SJSA1 (cell line): ENCODE results near the gene PIK3AP1. TPM values are rescaled to one million over a fixed set of nuclear protein-coding genes. Genes with fewer than 3 reads are reported as not detected.
"Not testable (repeated sequence)": the region's sequence is repeated elsewhere in the genome, so short reads cannot be mapped to it uniquely, and the experiment has no call there.

Experiments
- DNase-seq, 2 experiments: peaks; one replicate each; pipeline ENCODE4 v3.0.0-alpha.2; 2015 to 2020; ENCODE audit warnings: low spot score in 2 of 2, low read depth in 1 of 2
- H3K27ac ChIP-seq: fragments of 250-450 bp; sonication (Bioruptor Pico); 2 replicates; pipeline ENCODE4 v1.5.1; 2020; ENCODE audit warnings: mild to moderate bottlenecking, moderate library complexity
- H3K27me3 ChIP-seq: fragments of 250-450 bp; sonication (Bioruptor Pico); replicated peaks from 2 replicates; pipeline ENCODE4 v1.5.1; 2020; ENCODE audit warnings: mild to moderate bottlenecking, moderate library complexity
- H3K36me3 ChIP-seq: fragments of 250-450 bp; sonication (Bioruptor Pico); 2 replicates; pipeline ENCODE4 v1.5.1; 2020; ENCODE audit warnings: mild to moderate bottlenecking
- H3K4me1 ChIP-seq: fragments of 250-450 bp; sonication (Bioruptor Pico); replicated peaks from 2 replicates; pipeline ENCODE4 v1.6.1; 2021; ENCODE audit warnings: mild to moderate bottlenecking
- H3K4me3 ChIP-seq: fragments of 250-450 bp; sonication (Bioruptor Pico); 2 replicates; pipeline ENCODE4 v1.5.1; 2020; ENCODE audit warnings: mild to moderate bottlenecking
- H3K9me3 ChIP-seq: fragments of 250-450 bp; sonication (Bioruptor Pico); replicated peaks from 2 replicates; pipeline ENCODE4 v1.5.1; 2020; ENCODE audit warnings: mild to moderate bottlenecking
- total RNA-seq: library from RNA; depleted of rRNA; stranded (reverse); fragments of >200 nt; shearing (Covaris generic); gene quantifications from 2 replicates; pipeline ENCODE4 v1.2.3, GENCODE V29; 2014

The PIK3AP1 gene
- total RNA-seq, 1 experiment from 2014 or later: 0.95 TPM

DNA sequence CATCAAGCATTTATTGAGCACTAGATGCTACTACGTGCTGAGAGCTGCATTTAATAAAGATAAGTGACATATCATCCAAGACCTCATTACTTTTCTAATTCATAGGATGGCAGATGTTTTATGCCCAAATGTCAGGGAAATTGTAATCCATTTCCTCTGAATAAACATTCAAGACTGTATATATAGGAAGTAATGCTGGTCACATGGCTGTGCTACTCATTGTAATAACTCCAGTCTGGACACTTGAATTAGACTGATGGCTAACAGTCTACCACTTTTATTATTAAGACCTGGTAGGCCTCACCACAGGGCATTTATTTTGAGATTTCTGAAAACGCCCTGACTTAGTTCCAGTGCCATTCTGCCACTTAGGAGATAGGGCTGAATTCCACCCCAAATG lies 36.6 kb downstream of the PIK3AP1 start:
- peaks cover 17% of the 10 kb centered on the region for H3K4me1 ChIP-seq
- no peak for DNase-seq
- no peaks in the 10 kb centered on the region for H3K27me3 ChIP-seq
- H3K27ac ChIP-seq: no peak overlapping the region; the same call in 1 of the 2 replicates
- H3K36me3 ChIP-seq: no peaks in the 10 kb centered on the region
- no peaks in the 10 kb centered on the region for H3K9me3 ChIP-seq
- no peak overlapping the region for H3K4me3 ChIP-seq

DNA sequence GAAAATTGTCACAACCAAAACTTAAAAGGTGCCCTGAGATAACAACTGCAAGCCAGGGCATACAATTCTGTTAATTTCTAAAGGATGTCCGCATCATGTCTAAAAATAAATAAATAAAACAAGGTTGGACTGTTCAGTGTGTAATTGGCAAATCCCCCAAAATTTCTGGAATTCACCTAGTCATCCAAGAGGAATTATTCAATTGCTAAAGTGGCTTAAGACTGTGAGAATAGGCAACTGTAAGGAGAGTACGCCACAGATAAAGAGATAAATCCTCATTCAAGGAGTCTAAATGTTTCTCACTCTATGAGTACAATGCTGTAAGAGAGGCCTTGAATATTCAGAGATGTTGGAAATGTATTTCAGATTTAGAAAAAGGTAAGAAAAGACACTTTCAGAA lies 37.2 kb downstream of the PIK3AP1 start:
- H3K4me1 ChIP-seq: peaks cover 17% of the 10 kb centered on the region
- no peaks in the 10 kb centered on the region for H3K9me3 ChIP-seq
- H3K27me3 ChIP-seq: no peaks in the 10 kb centered on the region
- no peak overlapping the region for H3K4me3 ChIP-seq
- DNase-seq: peak in 1 of 2 experiments; percentile 62
- no peaks in the 10 kb centered on the region for H3K36me3 ChIP-seq
- H3K27ac ChIP-seq: peak overlapping the region; percentile 7

DNA sequence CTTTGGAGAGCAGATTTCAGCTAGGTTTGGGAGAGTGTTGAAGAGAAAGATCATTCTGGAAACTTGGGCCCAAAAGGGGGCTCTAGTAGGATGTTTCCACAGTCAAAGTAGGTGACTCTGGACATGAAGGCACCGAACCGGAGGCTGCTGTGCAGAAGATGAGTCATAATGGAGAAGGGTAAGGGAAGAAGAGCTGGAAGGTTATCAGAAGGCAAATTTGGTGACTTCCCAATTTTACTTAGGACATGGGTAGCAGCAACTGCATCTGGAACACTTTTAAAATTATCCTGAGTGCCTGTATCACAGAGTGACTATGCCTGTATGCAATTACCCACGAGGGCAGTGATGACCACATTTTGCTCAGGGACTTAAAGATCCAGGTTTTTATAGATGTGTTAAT lies 38.8 kb downstream of the PIK3AP1 start:
- no peak overlapping the region for H3K4me3 ChIP-seq
- no peak for DNase-seq
- no peaks in the 10 kb centered on the region for H3K9me3 ChIP-seq
- peaks cover 17% of the 10 kb centered on the region for H3K4me1 ChIP-seq
- no peak overlapping the region for H3K27ac ChIP-seq
- no peaks in the 10 kb centered on the region for H3K27me3 ChIP-seq
- H3K36me3 ChIP-seq: no peaks in the 10 kb centered on the region

DNA sequence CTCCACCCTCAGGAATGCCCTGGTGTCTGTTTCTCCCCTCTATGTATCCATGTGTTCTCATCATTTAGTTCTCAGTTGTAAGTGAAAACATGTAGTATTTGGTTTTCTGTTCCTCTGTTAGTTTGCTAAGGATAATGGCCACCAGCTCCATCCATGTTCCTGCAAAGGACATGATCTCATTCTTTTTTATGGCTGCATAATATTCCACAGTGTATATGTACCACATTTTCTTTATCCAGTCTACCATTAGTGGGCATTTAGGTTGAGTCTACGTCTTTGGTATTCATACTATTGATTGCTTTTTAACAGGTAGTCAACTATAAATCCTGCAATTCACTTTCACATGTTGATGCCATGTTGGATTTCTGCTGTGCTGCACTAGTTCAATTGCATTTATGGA lies 39.9 kb downstream of the PIK3AP1 start:
- H3K4me1 ChIP-seq: peaks cover 17% of the 10 kb centered on the region
- not testable (repeated sequence) for H3K27ac ChIP-seq, H3K27me3 ChIP-seq, H3K4me3 ChIP-seq, H3K9me3 ChIP-seq, H3K36me3 ChIP-seq, DNase-seq

DNA sequence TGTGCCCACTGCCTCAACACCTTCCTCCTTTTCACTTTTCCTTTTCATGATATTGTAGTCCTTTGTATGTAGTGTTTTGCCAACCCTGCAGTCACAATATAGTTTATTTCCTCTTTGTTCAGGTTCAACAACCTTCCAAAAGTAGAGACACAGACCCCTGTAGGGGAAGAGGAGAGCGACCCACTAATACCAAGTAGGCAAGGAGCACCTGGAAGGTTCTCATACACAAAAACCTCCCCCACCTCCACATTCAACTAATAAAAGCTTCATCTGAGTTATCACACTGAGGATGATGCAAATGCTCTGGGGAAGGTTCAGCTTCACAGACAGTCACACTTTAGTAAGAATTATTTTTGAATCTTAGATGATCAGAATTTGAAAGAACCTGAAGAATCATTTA lies 41.6 kb downstream of the PIK3AP1 start:
- Histone ChIP-seq H3K4me1 (peaks cover 22% of the 10 kb centered on the region), H3K36me3 (no peaks in the 10 kb centered on the region), H3K9me3 (no peaks in the 10 kb centered on the region), H3K27ac (no peak overlapping the region), H3K27me3 (no peaks in the 10 kb centered on the region), H3K4me3 (no peak overlapping the region)
- DNase-seq: no peak

DNA sequence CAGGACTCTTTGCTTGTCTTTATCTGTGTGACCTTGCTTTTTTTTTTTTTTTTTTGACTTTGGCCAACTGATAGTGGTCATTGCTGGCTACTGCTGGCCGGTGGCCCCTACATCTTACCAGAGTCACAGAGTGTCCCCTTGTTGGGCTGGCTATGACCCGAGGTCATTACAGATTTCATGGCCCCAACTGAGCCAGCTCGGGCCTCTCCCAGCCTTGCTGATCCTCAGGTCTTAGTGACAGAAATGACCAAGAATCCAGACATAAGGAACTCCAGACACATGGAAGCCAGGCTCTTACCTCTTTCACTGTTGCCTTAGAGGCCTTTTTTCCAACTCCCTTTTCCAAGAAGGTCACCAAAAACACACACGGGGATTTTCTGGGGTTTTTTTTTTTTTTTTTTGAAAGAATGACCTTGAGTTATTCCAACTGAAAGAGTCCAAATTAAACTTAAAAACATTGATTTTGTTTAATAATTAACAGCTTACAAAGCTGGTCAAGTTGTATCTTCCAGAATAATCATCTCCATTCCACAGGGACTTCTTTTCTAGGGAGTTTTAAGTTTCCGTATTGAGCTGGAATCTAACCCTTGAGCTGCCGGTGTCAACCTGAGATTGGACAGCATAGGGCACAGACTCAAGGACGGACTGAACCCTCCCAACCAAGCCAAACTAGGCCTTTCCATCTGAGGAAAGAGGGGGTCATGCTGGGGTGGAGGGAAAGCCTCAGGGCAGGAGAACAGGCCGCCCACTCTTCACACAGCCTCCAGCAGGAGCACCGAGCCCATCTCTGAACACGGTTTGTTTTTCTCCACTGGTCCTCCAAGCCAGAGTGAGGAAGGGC lies 43.8 kb downstream of the PIK3AP1 start:
- Histone ChIP-seq H3K27ac (no peak overlapping the region), H3K9me3 (no peaks in the 10 kb centered on the region), H3K27me3 (no peaks in the 10 kb centered on the region), H3K4me1 (peaks cover 18% of the 10 kb centered on the region), H3K4me3 (no peak overlapping the region), H3K36me3 (no peaks in the 10 kb centered on the region)
- no peak for DNase-seq

DNA sequence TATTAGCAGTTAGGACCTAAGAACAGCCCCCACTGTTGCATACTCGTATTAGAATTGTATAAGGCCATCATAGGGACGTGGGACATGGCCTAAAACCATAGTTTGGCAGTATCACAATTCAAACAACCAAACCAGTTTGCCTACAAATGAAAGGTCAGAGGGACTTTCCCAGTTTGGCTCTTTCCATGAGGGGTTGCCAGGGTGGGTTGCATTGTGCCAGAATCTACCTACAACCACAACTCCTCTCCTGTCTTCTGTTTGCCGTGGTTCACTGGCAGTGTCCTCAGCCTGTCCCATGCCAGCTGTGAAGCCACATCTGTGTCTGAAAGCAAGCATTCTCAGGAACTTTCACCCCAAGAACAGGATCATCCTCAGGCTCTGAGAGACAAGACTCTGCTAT lies 44.5 kb downstream of the PIK3AP1 start:
- Histone ChIP-seq H3K4me3 (no peak overlapping the region), H3K36me3 (no peaks in the 10 kb centered on the region), H3K9me3 (no peaks in the 10 kb centered on the region), H3K27me3 (no peaks in the 10 kb centered on the region), H3K27ac (no peak overlapping the region), H3K4me1 (peaks cover 25% of the 10 kb centered on the region)
- no peak for DNase-seq

DNA sequence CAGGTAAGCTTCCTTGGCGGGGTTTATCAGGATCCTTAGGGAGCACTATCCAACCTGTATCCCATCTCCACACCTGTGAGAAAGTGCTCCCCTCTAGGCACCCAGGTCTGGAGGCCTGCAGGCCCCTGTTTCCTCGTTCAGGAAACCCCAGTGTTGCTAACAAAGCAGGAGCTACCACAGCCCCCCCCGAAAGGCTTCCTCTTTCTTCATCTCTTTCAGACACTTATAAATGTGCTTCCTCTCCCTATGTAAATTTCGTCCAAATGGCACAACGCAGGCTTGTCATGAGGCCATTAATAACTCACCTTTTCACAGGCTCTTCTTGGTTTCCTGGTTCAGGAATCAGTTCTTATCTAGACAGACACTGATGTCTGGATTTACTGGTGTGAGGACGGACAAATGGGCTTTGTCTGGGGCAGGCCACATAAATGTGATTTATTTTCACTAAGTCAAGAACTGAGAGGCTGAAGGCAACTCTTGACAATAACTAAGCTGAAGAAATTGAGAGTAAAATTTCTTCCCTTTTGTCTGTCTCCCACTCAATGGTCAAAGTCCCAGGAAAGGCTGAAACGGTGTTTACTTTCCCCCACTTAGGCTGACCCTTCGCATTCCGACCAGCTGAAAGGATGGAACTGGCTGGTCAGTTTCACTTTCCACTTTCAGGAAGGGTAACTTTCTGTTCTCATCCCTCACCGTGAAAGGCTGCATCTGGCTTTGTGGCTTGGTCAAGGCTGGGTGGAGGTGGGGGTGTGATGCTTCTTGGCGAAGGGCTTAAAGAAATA lies 46.8 kb downstream of the PIK3AP1 start:
- Histone ChIP-seq H3K9me3 (no peaks in the 10 kb centered on the region), H3K4me3 (no peak overlapping the region), H3K27ac (no peak overlapping the region), H3K4me1 (peaks cover 39% of the 10 kb centered on the region), H3K36me3 (no peaks in the 10 kb centered on the region), H3K27me3 (no peaks in the 10 kb centered on the region)
- DNase-seq: peak in 1 of 2 experiments; percentile 31

DNA sequence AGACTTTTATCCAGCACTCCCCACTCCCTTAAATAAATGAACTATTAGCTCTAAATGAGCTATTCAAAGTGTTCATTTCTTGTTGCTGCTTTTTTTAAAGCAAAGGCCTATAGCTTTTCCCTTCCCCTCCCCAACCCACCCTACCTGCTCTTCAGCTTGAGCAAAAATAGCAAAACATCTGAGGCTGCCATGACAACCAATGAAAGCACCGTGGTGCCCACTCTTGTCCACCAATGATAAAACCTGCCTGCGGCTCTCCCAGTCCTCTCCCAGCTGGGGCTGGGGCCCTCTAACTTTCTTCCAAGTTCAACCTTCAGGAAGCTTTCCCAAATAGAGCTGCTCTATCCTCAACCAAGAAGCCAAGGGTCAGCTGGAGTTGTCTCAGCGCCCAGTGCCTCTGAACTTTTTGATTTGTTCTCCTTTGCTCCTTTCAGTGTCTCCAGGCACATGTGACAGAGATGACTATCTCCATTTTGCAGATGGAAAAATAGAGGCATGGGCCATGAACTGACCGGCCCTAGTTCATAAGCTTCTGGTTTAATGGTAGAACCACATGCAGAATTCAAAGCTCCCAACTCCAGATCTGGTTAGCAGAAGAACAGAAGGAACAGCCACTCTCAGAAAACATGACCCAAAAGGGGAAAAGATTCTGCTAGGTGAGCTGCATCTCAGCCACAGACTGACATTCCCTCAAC lies 47.7 kb downstream of the PIK3AP1 start:
- no peak overlapping the region for H3K4me3 ChIP-seq
- peaks cover 39% of the 10 kb centered on the region for H3K4me1 ChIP-seq
- H3K36me3 ChIP-seq: no peaks in the 10 kb centered on the region
- H3K9me3 ChIP-seq: no peaks in the 10 kb centered on the region
- H3K27ac ChIP-seq: no peak overlapping the region
- H3K27me3 ChIP-seq: no peaks in the 10 kb centered on the region
- no peak for DNase-seq

DNA sequence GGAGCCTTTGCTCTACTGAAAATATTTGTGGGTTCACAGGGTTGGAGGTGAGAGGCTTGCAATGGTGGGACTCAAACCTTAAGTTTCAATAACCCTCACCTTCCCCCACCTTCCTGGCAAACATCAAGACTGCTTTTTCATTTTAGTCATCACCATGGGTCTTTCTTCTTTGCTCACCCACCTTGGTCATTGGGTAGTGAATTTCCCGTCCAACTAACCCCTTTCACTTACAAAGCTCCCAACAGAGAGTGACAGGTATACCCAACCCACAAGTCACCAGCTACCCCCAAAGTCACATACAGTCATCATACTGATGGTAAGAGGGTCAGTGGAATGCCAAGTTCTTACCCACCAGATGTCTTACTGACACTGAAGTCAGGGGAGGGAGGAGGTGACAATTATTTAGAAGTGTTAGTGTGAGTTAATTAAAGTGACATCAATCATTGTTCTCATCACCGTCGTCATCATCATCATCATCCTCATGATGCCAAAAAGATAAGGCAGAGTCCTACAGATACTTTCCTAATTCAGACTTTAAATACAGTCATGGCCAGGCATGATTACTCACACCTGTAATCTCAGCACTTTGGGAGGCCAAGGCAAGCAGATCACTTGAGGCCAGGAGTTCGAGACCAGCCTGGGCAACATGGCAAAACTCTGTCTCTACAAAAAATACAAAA lies 49.0 kb downstream of the PIK3AP1 start:
- Histone ChIP-seq H3K36me3 (no peaks in the 10 kb centered on the region), H3K27me3 (no peaks in the 10 kb centered on the region), H3K4me3 (no peak overlapping the region), H3K27ac (peak overlapping the region; percentile 26; the same call in 1 of the 2 replicates), H3K4me1 (peaks cover 42% of the 10 kb centered on the region), H3K9me3 (no peaks in the 10 kb centered on the region)
- DNase-seq: no peak

DNA sequence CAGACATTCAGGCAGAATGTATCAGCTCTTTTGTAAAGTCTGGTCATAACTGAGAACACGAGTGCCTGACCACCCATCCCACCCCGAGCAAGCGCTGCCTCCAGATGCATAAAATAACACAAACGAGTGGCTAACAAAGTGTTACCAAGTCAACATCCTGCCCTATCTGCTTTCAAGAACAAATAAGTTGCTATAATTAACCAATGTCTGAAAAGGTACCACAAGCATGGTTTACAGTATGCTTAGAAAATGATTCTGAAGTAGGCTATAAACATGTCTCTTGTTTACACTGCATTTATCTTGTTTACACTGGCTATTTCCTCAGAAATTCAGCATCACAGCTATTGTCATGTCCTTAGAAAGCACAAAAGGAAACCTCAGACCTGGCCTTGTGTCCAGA lies 49.5 kb downstream of the PIK3AP1 start:
- Histone ChIP-seq H3K9me3 (no peaks in the 10 kb centered on the region), H3K36me3 (no peaks in the 10 kb centered on the region), H3K27me3 (no peaks in the 10 kb centered on the region), H3K4me3 (no peak overlapping the region), H3K4me1 (peaks cover 43% of the 10 kb centered on the region), H3K27ac (peak overlapping the region; percentile 26; the same call in 1 of the 2 replicates)
- DNase-seq: peak; percentile 82 to 86

DNA sequence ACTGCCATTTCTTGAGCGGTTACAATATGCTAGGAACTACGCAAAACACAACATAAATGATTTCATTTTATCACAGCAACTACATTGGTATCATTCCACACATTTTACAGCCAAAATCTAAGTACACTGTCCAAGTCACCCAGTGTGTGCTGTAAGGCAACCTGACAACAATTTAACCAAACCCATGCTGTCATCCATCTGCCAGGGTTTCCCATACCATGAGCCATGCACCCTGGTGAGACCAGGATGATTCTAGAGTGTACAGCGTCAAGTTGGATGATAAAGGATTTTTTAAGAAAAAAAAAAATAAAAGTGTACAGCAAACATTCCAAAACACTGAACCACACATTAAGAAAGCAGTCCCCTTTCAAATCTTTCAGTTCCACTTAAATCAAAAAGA lies 52.9 kb downstream of the PIK3AP1 start:
- DNase-seq: no peak
- peaks cover 45% of the 10 kb centered on the region for H3K4me1 ChIP-seq
- no peak overlapping the region for H3K4me3 ChIP-seq
- H3K9me3 ChIP-seq: no peaks in the 10 kb centered on the region
- no peaks in the 10 kb centered on the region for H3K36me3 ChIP-seq
- H3K27ac ChIP-seq: no peak overlapping the region
- H3K27me3 ChIP-seq: no peaks in the 10 kb centered on the region

DNA sequence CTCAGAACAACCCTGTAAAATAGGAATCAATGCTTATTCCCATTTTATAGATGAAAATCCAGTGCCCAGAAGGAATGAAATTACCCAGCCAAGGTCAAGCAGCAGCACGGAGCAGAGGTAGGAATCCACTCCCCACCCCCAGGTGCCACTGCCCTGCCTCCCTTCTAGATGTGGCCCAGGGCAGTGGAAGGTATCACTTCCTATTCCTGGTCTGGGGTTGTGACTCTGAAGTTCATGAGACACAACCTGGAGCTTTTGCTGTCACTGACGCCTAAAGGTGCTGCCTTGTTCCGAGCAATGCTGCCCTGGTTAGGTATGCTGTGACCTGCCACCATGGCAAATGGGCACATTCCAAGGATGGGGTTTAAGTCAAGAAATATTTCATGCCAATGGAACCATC lies 53.6 kb downstream of the PIK3AP1 start:
- H3K4me3 ChIP-seq: no peak overlapping the region
- peaks cover 44% of the 10 kb centered on the region for H3K4me1 ChIP-seq
- H3K27me3 ChIP-seq: no peaks in the 10 kb centered on the region
- no peak for DNase-seq
- H3K27ac ChIP-seq: no peak overlapping the region
- H3K9me3 ChIP-seq: no peaks in the 10 kb centered on the region
- H3K36me3 ChIP-seq: no peaks in the 10 kb centered on the region
